Lung (tissue), 12 donors: ENCODE data around the gene CCDC17. TPM values are rescaled to one million over a fixed set of nuclear protein-coding genes. Genes with fewer than 3 reads are reported as not detected.
A peak's percentile ranks its signal among the peaks of the same experiment; 100 is the strongest.

Experiments used
- ATAC-seq: fragments of 200-7000 bp; cut with Tn5 transposase; one replicate; pipeline ENCODE4 v1.9.1; 2020; ENCODE audit warnings: moderate number of reproducible peaks; ENCODE audit not compliant: insufficient read depth, low FRiP score
- DNase-seq, 3 donors: peaks; one replicate each; pipeline ENCODE4 v3.0.0-alpha.2; 2013 to 2017
- H3K27ac ChIP-seq, 2 donors: one replicate each; pipeline ENCODE4 v1.5.1; 2013; ENCODE audit warnings: mild to moderate bottlenecking in 2 of 2, moderate library complexity in 2 of 2, control low read depth in 1 of 2, inconsistent platforms in 1 of 2, low read depth in 1 of 2, low read length in 1 of 2
- H3K27me3 ChIP-seq, 3 donors: one replicate each; pipeline ENCODE4 v1.5.1; 2013; ENCODE audit warnings: low read length in 2 of 3; ENCODE audit not compliant: control insufficient read depth in 3 of 3, insufficient read depth in 3 of 3
- H3K36me3 ChIP-seq, 4 donors: one replicate each; pipeline ENCODE4 v1.5.1; 2013; ENCODE audit warnings: low read length in 4 of 4, mild to moderate bottlenecking in 1 of 4, moderate library complexity in 1 of 4; ENCODE audit not compliant: control insufficient read depth in 4 of 4, insufficient read depth in 4 of 4
- H3K4me1 ChIP-seq, 5 donors: one replicate each; pipeline ENCODE4 v1.5.1; 2013; ENCODE audit warnings: low read length in 5 of 5, mild to moderate bottlenecking in 2 of 5, moderate library complexity in 1 of 5; ENCODE audit not compliant: control insufficient read depth in 5 of 5, insufficient read depth in 5 of 5
- H3K4me3 ChIP-seq: one replicate; pipeline ENCODE4 v1.5.1; 2013; ENCODE audit warnings: mild to moderate bottlenecking, control low read depth, moderate library complexity
- H3K9ac ChIP-seq, 2 donors: one replicate each; pipeline ENCODE4 v1.5.1; 2013; ENCODE audit warnings: low read length in 2 of 2, control low read depth in 1 of 2; ENCODE audit not compliant: insufficient read depth in 1 of 2
- H3K9me3 ChIP-seq, 4 donors: one replicate each; pipeline ENCODE4 v1.5.1; 2013; ENCODE audit warnings: low read length in 3 of 4, mild to moderate bottlenecking in 1 of 4, moderate library complexity in 1 of 4; ENCODE audit not compliant: control insufficient read depth in 4 of 4, insufficient read depth in 3 of 4
- WGBS, 2 donors: extraction: QIAGEN DNeasy Blood & Tissue Kit; methylation state at CpG; one replicate each; pipeline ENCODE4 v1.1.7; 2013; 5-methylcytosine and 5-hydroxymethylcytosine counted together
- polyA plus RNA-seq, 2 donors: library from polyadenylated mRNA; stranded (reverse); fragments of 200-250 nt; gene quantifications; one replicate each; pipeline ENCODE4 v1.2.1, GENCODE V29; 2013
- total RNA-seq, 2 donors: library from RNA; depleted of rRNA in 1 of 2; stranded (reverse); fragments of >200 nt in 1 of 2; gene quantifications; one replicate each; pipeline ENCODE4 v1.2.1, GENCODE V29; 2014 to 2021
- TF ChIP-seq, protein P1 (sequence below): IDR thresholded peaks from 2 replicates; pipeline ENCODE4 v1.5.1; 2012; ENCODE audit warnings: mild to moderate bottlenecking; ENCODE audit errors: control extremely low read depth, extremely low read depth
- donor health status: control.
- donor health status: control.
- donor health status: Bipolar disorder and iron deficiency.
- donor health status: healthy.
- donor health status: DM: yes; HTN: yes; CAD: no.

The CCDC17 gene
- total and polyA plus RNA-seq, 4 donors = 10.1 to 53.7 (median 22.7) TPM

DNA sequence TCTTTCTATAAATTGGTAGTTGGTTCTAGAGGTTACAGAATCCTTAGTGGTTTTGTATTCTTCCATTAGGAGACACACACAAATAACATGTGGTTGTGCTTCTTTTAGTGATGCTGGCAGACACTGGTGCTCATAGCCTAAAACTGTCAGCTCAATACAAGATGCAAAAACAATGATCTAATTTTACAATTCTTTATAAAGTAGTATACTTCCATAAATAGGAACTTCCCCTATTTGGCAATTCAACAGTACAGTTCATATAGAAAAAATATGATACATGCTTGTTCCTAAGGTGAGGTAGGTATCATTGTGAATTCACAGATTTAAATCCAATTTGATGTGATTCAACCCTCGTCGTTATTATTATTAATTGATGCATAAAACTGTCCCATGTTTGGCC is 20.8 kb upstream of the CCDC17 start:
- H3K27me3 ChIP-seq = no peaks in the 10 kb centered on the region
- ATAC-seq = no peak
- H3K9ac ChIP-seq = no peak overlapping the region
- H3K36me3 ChIP-seq = peaks cover 12 to 23% (median 19%) of the 10 kb centered on the region in 4 donors
- peaks cover 0 to 11% (median 3%) of the 10 kb centered on the region in 5 donors for H3K4me1 ChIP-seq
- no peak overlapping the region for H3K27ac ChIP-seq
- no peaks in the 10 kb centered on the region for H3K9me3 ChIP-seq
- 94 to 95% methylated on average over 2 of the region's 2 CpGs for WGBS, 2 donors
- TF ChIP-seq, protein P1, sequence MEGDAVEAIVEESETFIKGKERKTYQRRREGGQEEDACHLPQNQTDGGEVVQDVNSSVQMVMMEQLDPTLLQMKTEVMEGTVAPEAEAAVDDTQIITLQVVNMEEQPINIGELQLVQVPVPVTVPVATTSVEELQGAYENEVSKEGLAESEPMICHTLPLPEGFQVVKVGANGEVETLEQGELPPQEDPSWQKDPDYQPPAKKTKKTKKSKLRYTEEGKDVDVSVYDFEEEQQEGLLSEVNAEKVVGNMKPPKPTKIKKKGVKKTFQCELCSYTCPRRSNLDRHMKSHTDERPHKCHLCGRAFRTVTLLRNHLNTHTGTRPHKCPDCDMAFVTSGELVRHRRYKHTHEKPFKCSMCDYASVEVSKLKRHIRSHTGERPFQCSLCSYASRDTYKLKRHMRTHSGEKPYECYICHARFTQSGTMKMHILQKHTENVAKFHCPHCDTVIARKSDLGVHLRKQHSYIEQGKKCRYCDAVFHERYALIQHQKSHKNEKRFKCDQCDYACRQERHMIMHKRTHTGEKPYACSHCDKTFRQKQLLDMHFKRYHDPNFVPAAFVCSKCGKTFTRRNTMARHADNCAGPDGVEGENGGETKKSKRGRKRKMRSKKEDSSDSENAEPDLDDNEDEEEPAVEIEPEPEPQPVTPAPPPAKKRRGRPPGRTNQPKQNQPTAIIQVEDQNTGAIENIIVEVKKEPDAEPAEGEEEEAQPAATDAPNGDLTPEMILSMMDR = no peak
- DNase-seq = no peak
- H3K4me3 ChIP-seq = no peak overlapping the region

DNA sequence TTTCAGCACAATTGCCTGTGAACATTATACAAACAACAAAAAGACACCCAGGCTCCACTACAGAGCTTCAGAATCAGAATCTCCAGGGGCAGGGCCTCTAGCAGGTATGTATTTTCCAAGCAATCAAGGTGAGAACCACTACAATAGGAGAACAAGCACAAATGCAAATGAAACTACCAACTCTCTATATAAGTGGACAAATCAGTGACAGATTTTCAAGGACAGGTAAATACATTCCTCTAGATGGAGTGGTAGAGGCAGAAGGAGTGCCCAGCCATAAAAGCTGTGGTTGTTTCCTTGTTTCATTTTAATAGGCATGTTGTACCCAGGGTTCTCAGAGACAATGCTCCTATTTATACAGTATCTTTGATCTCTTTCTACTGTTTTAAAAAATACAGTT is 20.1 kb upstream of the CCDC17 start:
- Histone ChIP-seq H3K9me3 (no peaks in the 10 kb centered on the region), H3K27ac (no peak overlapping the region), H3K4me3 (no peak overlapping the region), H3K36me3 (peaks cover 16 to 26% (median 23%) of the 10 kb centered on the region in 4 donors), H3K4me1 (peaks cover 0 to 11% (median 3%) of the 10 kb centered on the region in 5 donors), H3K9ac (no peak overlapping the region), H3K27me3 (no peaks in the 10 kb centered on the region)
- TF ChIP-seq, protein P1 = no peak
- DNase-seq = peak in 2 of 3 donors; percentile 22 to 47
- ATAC-seq = peak; percentile 58

DNA sequence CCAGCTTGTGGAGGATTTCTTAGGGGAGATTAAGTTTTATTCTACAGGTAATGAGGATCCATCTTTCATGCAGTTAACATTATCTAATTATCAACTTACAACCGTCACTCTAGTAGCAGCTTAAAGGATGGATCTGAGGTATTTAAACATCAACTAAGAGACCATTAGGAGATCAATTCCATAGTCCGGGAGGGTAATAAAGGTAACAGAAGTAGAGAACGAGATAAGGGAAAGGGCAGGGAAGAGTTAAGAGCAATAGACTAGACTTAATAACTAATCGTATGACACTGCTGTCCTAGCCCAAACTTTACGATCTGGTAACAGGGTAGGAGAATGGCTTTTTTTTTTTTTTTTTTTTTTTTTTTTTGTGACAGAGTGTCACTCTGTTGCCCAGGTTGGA is 19.5 kb upstream of the CCDC17 start:
- H3K27me3 ChIP-seq = no peaks in the 10 kb centered on the region
- WGBS, 2 donors = 71 to 80% methylated on average over 5 of the region's 5 CpGs
- TF ChIP-seq, protein P1 = no peak
- peaks cover 16 to 31% (median 25%) of the 10 kb centered on the region in 4 donors for H3K36me3 ChIP-seq
- H3K4me1 ChIP-seq = peaks cover 0 to 9% (median 3%) of the 10 kb centered on the region in 5 donors
- H3K27ac ChIP-seq = no peak overlapping the region
- H3K9me3 ChIP-seq = no peaks in the 10 kb centered on the region
- ATAC-seq (no peak), DNase-seq (no peak)
- H3K4me3 ChIP-seq = no peak overlapping the region
- H3K9ac ChIP-seq = no peak overlapping the region

DNA sequence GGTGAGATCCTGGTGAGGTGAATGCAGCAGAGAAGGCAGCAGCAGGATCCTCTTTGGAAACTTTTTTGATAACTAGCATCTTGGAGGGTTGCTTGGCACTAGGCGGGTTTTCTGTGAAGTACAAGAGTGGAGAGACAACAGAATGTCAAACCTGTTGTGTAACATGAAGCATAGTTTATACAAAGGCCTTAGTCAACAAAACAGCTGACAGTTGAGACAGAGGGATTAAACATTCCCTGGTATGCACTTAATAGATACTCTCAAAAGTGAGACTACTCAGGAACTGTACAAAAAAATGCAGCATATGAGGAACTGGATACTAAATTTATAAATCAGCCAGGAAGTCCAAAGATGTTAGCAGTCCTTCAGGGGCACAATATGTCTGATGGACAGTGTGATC is 16.4 kb upstream of the CCDC17 start:
- H3K4me1 ChIP-seq = no peaks in the 10 kb centered on the region
- H3K36me3 ChIP-seq = peaks cover 11 to 39% (median 23%) of the 10 kb centered on the region in 4 donors
- ATAC-seq = no peak
- no peak overlapping the region for H3K4me3 ChIP-seq
- no peak overlapping the region for H3K9ac ChIP-seq
- no peak for DNase-seq
- 73 to 92% methylated on average over 1 of the region's 1 CpG for WGBS, 2 donors
- H3K9me3 ChIP-seq = no peaks in the 10 kb centered on the region
- H3K27ac ChIP-seq = no peak overlapping the region
- H3K27me3 ChIP-seq = no peaks in the 10 kb centered on the region
- TF ChIP-seq, protein P1 = no peak
